SK-N-SH (cell line): ENCODE data around the gene KNL1. TPM values are rescaled to one million over a fixed set of nuclear protein-coding genes. Genes with fewer than 3 reads are reported as not detected.

Experiments used
- CTCF ChIA-PET: fragments of 300-600, 350-600 bp; formaldehyde crosslinking; extraction: SDS; loops from one replicate; lab custom pipeline; 2021; lab: Yijun Ruan, JAX
- POLR2A ChIA-PET: fragments of 350-600 bp; sonication (Branson Sonifier 250); formaldehyde crosslinking; extraction: SDS; loops from one replicate; lab custom pipeline; 2020; ENCODE audit warnings: antibody characterized with exemption, inconsistent platforms; lab: Yijun Ruan, JAX
- DNase-seq: peaks from one replicate; pipeline ENCODE4 v3.0.0; 2012
- H2AFZ ChIP-seq: fragments of 200-600 bp; sonication (generic); 2 replicates; pipeline ENCODE4 v1.8.1; 2016; ENCODE audit warnings: antibody characterized with exemption, mild to moderate bottlenecking, low read depth
- H3F3A ChIP-seq: fragments of 200-600 bp; sonication (generic); replicated peaks from 2 replicates; pipeline ENCODE3; 2016; ENCODE audit warnings: antibody characterized with exemption, mild to moderate bottlenecking; ENCODE audit not compliant: insufficient read depth
- H3K27ac ChIP-seq, 2 experiments: fragments of 200-500 bp in 1 of 2; fragments of 200-600 bp in 1 of 2; sonication (Bioruptor generic) in 1 of 2; sonication (generic), shearing (Covaris generic) in 1 of 2; 2 replicates each; pipeline versions ENCODE4 v1.5.1 to v1.6.1; 2014 to 2016; ENCODE audit warnings: low read depth in 2 of 2, inconsistent platforms in 1 of 2, low read length in 1 of 2, mild to moderate bottlenecking in 1 of 2, mixed read lengths in 1 of 2
- H3K27me3 ChIP-seq: fragments of 200-600 bp; sonication (generic), shearing (Covaris generic); 2 replicates; pipeline ENCODE4 v1.6.1; 2016; ENCODE audit warnings: mixed run types; ENCODE audit not compliant: insufficient read depth
- H3K36me3 ChIP-seq, 2 experiments: fragments of 200-500 bp in 1 of 2; fragments of 200-600 bp in 1 of 2; sonication (Bioruptor generic) in 1 of 2; sonication (generic) in 1 of 2; replicated peaks in 1 of 2; 2 replicates each; pipeline versions ENCODE3 to v1.5.1; 2014 to 2016; ENCODE audit warnings: low read length in 1 of 2, mild to moderate bottlenecking in 1 of 2; ENCODE audit not compliant: insufficient read depth in 2 of 2, control insufficient read depth in 1 of 2
- H3K4me1 ChIP-seq, 2 experiments: fragments of 200-500 bp in 1 of 2; fragments of 200-600 bp in 1 of 2; sonication (Bioruptor generic) in 1 of 2; sonication (generic), shearing (Covaris generic) in 1 of 2; 2 replicates each; pipeline versions ENCODE4 v1.5.1 to v1.6.1; 2014 to 2016; ENCODE audit warnings: low read depth in 1 of 2, low read length in 1 of 2, mixed run types in 1 of 2; ENCODE audit not compliant: insufficient read depth in 2 of 2, control insufficient read depth in 1 of 2
- H3K4me2 ChIP-seq: fragments of 200-600 bp; sonication (generic), shearing (Covaris generic); 2 replicates; pipeline ENCODE4 v1.6.1; 2017; ENCODE audit warnings: mixed run types
- H3K4me3 ChIP-seq, 2 experiments: fragments of 200-500 bp in 1 of 2; fragments of 200-600 bp in 1 of 2; sonication (Bioruptor generic) in 1 of 2; sonication (generic), shearing (Covaris generic) in 1 of 2; 2 replicates each; pipeline versions ENCODE4 v1.5.1 to v1.8.1; 2014 to 2016; ENCODE audit warnings: low read depth in 2 of 2, inconsistent platforms in 1 of 2, low read length in 1 of 2, mild to moderate bottlenecking in 1 of 2, mixed read lengths in 1 of 2, moderate library complexity in 1 of 2
- H3K79me2 ChIP-seq: fragments of 200-600 bp; sonication (generic); 2 replicates; pipeline ENCODE4 v1.8.1; 2017; ENCODE audit warnings: mild to moderate bottlenecking; ENCODE audit not compliant: insufficient read depth
- H3K9ac ChIP-seq: fragments of 200-600 bp; sonication (generic); 2 replicates; pipeline ENCODE4 v1.6.1; 2017; ENCODE audit warnings: mixed run types
- H3K9me2 ChIP-seq: fragments of 200-600 bp; sonication (generic); 2 replicates; pipeline ENCODE4 v1.6.1; 2017; ENCODE audit warnings: mixed run types
- H3K9me3 ChIP-seq: fragments of 200-600 bp; sonication (generic); 2 replicates; pipeline ENCODE4 v1.6.1; 2017; ENCODE audit warnings: mixed run types, mild to moderate bottlenecking, moderate library complexity
- H4K20me1 ChIP-seq: fragments of 200-600 bp; sonication (generic); 2 replicates; pipeline ENCODE4 v1.6.1; 2017; ENCODE audit warnings: mild to moderate bottlenecking, mixed run types; ENCODE audit not compliant: insufficient read depth
- EZH2phosphoT487 ChIP-seq: fragments of 200-600 bp; sonication (generic); IDR thresholded peaks from 2 replicates; pipeline ENCODE4 v1.6.1; 2017; ENCODE audit warnings: low read depth, mixed run types, mild to moderate bottlenecking, antibody characterized with exemption, moderate library complexity, borderline replicate concordance
- FOSL2 ChIP-seq: IDR thresholded peaks from 2 replicates; pipeline ENCODE4 v1.4.0; 2012; ENCODE audit warnings: low read depth, mild to moderate bottlenecking, moderate library complexity, borderline replicate concordance
- FOXM1 ChIP-seq: IDR thresholded peaks from 2 replicates; pipeline ENCODE4 v1.4.0; 2012; ENCODE audit warnings: low read depth, mild to moderate bottlenecking
- GABPA ChIP-seq: IDR thresholded peaks from 2 replicates; pipeline ENCODE4 v1.4.0; 2012; ENCODE audit warnings: low read depth, mild to moderate bottlenecking
- GATA2 ChIP-seq: sonication (generic); formaldehyde crosslinking; IDR thresholded peaks from 2 replicates; pipeline ENCODE4 v1.5.0; 2020; ENCODE audit warnings: mild to moderate bottlenecking, missing genetic modification reagents
- MEF2A ChIP-seq: IDR thresholded peaks from 2 replicates; pipeline ENCODE4 v1.4.0; 2012; ENCODE audit warnings: low read depth, borderline replicate concordance
- MXI1 ChIP-seq: IDR thresholded peaks from 2 replicates; pipeline ENCODE4 v1.6.1; 2012; ENCODE audit warnings: mild to moderate bottlenecking, low read depth, low read length, improper control_type of control experiment
- NRF1 ChIP-seq: IDR thresholded peaks from 2 replicates; pipeline ENCODE4 v1.6.1; 2012; ENCODE audit warnings: low read depth, mild to moderate bottlenecking, low read length
- SIN3A ChIP-seq: IDR thresholded peaks from 2 replicates; pipeline ENCODE4 v1.6.1; 2012; ENCODE audit warnings: low read depth, mild to moderate bottlenecking, low read length, moderate library complexity, borderline replicate concordance
- TAF1 ChIP-seq: IDR thresholded peaks from 2 replicates; pipeline ENCODE4 v1.6.1; 2012; ENCODE audit warnings: low read depth, mild to moderate bottlenecking, low read length, moderate library complexity, borderline replicate concordance
- TEAD4 ChIP-seq: IDR thresholded peaks from 2 replicates; pipeline ENCODE4 v1.4.0; 2012; ENCODE audit warnings: mild to moderate bottlenecking, borderline replicate concordance; ENCODE audit not compliant: insufficient read depth
- WGBS: methylation state at CpG from one replicate; pipeline ENCODE4 v1.1.6; 2017; ENCODE audit warnings: low lambda C conversion rate; 5-methylcytosine and 5-hydroxymethylcytosine counted together
- polyA plus RNA-seq, 3 experiments: library from polyadenylated mRNA; depleted of rRNA; stranded (reverse); fragments of >200 nt; gene quantifications; 2 replicates each; pipeline ENCODE4 v1.2.3, GENCODE V29; 2012
- TF ChIP-seq, protein P1 (sequence below): IDR thresholded peaks from 2 replicates; pipeline ENCODE4 v1.6.1; 2012; ENCODE audit warnings: mild to moderate bottlenecking, low read depth, low read length, moderate library complexity

The KNL1 gene
- polyA plus RNA-seq, 1 of the 3 experiments (the other 2 are of a cell fraction): 1.6 TPM

DNA sequence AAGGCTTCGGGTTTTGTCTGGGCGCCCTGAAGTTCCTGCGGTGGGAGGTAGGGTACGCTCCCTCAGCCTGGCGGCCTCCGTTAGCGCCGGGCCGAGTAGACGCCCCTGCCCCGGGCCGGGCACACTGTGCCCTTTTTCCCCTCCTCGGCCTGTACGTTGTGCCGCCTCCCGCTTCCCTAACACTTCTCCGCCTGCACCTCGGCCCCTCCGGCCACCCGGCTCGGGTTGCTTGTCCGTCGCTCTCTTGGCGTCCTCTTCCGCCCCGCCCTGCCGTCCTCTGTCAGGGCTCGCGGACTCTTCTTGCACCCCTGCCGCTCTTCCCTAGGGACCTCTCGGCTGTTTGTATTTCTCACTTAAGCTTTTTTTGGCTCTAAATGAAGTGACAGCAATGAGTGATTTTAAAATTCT is 384 bp downstream of the KNL1 start:
- no peaks in the 10 kb centered on the region for H4K20me1 ChIP-seq
- peak overlapping the region; percentile 99 for H3K9ac ChIP-seq
- peak; percentile 80 for DNase-seq
- peaks cover 51% of the 10 kb centered on the region for H3K79me2 ChIP-seq
- POLR2A ChIA-PET: interaction anchor here (0.9 kb wide), 1 partner anchor 100 kb away, joined by 3 read pairs; the partner anchor contains the start of gene RAD51
- WGBS: 4% methylated on average over 23 of the region's 31 CpGs
- H3K27ac ChIP-seq: peak overlapping the region; percentile 96 to 97; a peak in 3 of 4 replicates
- H3K36me3 ChIP-seq: no peaks in the 10 kb centered on the region
- no peaks in the 10 kb centered on the region for H3K4me1 ChIP-seq
- H3K27me3 ChIP-seq: no peaks in the 10 kb centered on the region
- H3K4me3 ChIP-seq: peak overlapping the region; percentile 70 to 89
- H3K4me2 ChIP-seq: peak overlapping the region; percentile 73
- no peaks in the 10 kb centered on the region for H3K9me2 ChIP-seq
- TF ChIP-seq GABPA (peak; percentile 39; the same call in 1 of the 2 replicates), MXI1 (no peak; the same call in 1 of the 2 replicates), TEAD4 (no peak)
- TF ChIP-seq, protein P1, sequence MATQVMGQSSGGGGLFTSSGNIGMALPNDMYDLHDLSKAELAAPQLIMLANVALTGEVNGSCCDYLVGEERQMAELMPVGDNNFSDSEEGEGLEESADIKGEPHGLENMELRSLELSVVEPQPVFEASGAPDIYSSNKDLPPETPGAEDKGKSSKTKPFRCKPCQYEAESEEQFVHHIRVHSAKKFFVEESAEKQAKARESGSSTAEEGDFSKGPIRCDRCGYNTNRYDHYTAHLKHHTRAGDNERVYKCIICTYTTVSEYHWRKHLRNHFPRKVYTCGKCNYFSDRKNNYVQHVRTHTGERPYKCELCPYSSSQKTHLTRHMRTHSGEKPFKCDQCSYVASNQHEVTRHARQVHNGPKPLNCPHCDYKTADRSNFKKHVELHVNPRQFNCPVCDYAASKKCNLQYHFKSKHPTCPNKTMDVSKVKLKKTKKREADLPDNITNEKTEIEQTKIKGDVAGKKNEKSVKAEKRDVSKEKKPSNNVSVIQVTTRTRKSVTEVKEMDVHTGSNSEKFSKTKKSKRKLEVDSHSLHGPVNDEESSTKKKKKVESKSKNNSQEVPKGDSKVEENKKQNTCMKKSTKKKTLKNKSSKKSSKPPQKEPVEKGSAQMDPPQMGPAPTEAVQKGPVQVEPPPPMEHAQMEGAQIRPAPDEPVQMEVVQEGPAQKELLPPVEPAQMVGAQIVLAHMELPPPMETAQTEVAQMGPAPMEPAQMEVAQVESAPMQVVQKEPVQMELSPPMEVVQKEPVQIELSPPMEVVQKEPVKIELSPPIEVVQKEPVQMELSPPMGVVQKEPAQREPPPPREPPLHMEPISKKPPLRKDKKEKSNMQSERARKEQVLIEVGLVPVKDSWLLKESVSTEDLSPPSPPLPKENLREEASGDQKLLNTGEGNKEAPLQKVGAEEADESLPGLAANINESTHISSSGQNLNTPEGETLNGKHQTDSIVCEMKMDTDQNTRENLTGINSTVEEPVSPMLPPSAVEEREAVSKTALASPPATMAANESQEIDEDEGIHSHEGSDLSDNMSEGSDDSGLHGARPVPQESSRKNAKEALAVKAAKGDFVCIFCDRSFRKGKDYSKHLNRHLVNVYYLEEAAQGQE: no peak
- TF ChIP-seq, all 33 proteins: peak for 1
- Histone ChIP-seq H3K9me3 (no peaks in the 10 kb centered on the region), H3F3A (peaks cover 5% of the 10 kb centered on the region), H2AFZ (peak overlapping the region; percentile 95)
- CTCF ChIA-PET: interaction anchor here (1.1 kb wide), 2 partner anchors 68 to 298 kb away, joined by 3 to 4 read pairs; no protein-coding TSS in a partner anchor

DNA sequence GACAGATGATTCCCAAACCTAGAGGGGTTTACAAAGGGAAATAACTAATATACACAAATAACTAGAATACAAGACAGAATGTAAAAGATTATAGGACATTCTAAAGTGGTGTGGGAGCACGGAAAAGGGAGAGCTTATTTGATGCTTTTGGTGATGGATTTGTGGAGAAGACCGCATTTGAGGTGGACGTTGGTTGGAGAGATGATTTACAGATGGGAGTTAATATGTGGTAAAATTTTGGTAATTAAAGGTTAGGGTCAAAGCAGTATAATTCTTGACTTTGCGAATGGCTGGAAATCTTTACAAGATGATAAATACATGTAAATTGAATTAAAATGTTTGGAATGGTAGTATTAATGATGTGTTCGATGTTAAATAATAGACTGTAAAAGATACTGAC is 1.2 kb downstream of the KNL1 start:
- ChIA-PET POLR2A (no interaction called here), CTCF (interaction anchor here (1.1 kb wide), 2 partner anchors 67 to 297 kb away, joined by 3 to 4 read pairs; no protein-coding TSS in a partner anchor)
- Histone ChIP-seq H3K9me2 (no peaks in the 10 kb centered on the region), H3K4me1 (no peaks in the 10 kb centered on the region), H4K20me1 (no peaks in the 10 kb centered on the region), H2AFZ (peak overlapping the region; percentile 95), H3K9ac (peak overlapping the region; percentile 99), H3K36me3 (no peaks in the 10 kb centered on the region), H3K9me3 (no peaks in the 10 kb centered on the region), H3K4me3 (peak overlapping the region; percentile 70 to 89), H3K4me2 (peak overlapping the region; percentile 73), H3F3A (peaks cover 4% of the 10 kb centered on the region), H3K27me3 (no peaks in the 10 kb centered on the region), H3K27ac (peak overlapping the region; percentile 3 to 97; a peak in 2 of 4 replicates), H3K79me2 (peaks cover 58% of the 10 kb centered on the region)
- 2% methylated on average over 5 of the region's 5 CpGs for WGBS
- TF ChIP-seq GATA2 (CRISPR knock-in tag): no peak
- TF ChIP-seq MEF2A: no peak
- TF ChIP-seq TAF1: no peak
- TF ChIP-seq FOXM1: no peak
- TF ChIP-seq SIN3A: no peak; the same call in 1 of the 2 replicates
- TF ChIP-seq NRF1: no peak
- TF ChIP-seq FOSL2: no peak
- TF ChIP-seq EZH2phosphoT487: no peak
- TF ChIP-seq, protein P1: no peak
- DNase-seq: no peak
